GM21528 (cell line): ENCODE results near the gene NRG4.
"Not testable (repeated sequence)": the region's sequence is repeated elsewhere in the genome, so short reads cannot be mapped to it uniquely, and the experiment has no call there.

Experiments used
- ATAC-seq: cut with Tn5 transposase; IDR thresholded peaks from one replicate; pipeline ENCODE4 v1.9.1; 2021; ENCODE audit warnings: mild to moderate bottlenecking, moderate library complexity; ENCODE audit not compliant: unreplicated experiment, low FRiP score

Gene NRG4, protein sequence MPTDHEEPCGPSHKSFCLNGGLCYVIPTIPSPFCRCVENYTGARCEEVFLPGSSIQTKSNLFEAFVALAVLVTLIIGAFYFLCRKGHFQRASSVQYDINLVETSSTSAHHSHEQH

DNA sequence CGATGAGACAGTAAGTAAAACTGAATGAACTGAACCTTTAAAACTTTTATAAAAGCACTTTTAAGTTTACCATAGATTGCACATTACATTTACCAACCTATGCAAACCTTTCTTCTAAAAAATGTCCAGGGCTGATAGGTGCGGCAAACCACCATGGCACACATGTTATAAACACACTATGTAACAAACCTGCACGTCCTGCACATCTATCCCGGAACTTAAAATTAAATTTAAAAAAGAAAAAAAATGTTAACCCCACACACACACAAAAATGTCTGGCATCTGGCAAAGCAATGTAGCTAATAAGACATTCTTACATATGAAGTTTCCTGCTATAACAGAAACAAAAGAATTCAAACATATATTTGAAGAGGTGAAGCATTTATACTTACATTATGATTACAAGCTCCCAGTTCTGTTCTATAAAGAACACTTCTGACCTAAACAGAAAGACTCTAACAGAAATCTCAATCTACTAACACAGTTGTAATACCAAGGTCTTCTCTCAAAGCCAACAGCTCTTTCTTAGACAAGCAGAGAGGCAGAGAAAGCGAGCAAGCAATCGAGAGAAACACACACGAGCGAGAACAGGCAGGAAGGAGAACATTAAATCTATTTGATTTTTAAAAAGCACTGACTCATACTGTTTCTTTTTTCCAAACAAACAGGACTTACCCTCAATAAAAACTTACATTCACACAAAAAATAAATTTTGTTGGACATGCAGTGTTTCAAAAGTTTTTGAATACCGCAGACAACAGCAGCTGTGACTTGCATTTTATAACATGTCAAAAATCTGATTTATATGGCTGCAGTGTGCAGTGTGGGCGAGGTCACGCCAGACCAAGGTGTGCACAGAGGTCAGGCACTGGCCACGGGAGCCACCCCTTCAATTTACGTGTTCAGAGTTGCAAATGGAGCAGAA is at the start of gene NRG4:
Gene NRG4, minus strand, starts transcription at position 798 of the 925 bp plus-strand sequence. CDS start 1,194 bp downstream, outside the sequence.
- no peak for ATAC-seq

DNA sequence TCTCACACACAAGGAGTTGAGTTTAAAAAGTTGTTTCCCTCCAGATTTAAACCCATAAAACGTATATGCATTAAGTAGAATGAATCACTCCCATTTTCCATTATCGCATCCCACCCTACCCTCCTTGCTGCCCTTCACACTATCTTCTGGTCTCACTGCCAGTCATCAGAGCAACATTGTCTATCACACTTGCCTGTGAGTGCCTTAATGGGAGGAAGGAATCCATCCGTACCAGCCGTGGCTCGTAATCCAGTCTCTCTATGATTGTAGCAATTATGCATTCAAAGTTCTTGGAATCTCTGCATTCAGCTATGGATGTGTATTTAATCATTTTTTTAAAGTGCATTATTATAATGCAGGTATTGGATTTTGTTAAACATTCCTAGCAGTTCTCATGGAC is 49.5 kb upstream of the NRG4 start:
- no peak for ATAC-seq

DNA sequence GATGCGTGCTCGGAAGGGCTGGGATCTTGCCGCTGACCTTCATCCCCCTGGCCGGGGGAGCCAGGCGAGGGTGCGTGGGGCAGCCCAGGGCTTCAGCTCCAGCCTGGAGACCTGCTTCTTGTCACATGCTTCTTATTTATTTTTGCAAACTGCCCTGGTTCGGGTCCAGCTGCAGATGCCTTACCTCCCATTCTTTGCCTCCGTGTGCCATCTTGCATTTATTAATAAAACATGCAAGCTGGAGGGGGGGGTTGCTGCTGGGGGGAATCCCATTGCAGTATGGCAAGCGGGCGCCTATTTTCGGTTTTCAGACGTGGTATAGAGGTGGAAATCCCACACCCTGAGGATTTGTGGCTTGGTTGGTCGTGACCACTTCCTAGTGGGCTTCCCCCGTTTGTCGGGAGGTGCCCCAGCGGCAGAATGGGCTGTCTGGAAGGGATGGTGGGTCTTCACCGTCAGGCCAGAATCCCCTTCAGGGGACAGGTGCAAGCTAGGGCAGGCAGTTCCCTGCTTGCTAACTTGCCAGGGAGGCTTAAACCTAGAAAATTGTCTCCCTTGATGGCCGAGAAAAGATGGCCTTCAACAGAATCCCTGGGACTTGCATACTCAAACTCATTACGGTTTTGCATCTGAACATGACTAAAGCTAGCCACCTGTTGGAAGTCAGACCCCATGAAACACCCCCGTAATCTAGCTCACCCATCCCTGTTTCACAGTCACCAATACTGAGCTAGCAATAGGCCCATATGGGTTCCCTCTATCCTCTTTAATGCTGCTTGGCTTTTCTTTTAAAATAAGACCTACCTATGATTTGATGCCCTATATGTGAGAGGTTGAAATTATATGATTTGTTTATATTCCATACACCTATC is 48.1 kb upstream of the NRG4 start:
- no peak for ATAC-seq

DNA sequence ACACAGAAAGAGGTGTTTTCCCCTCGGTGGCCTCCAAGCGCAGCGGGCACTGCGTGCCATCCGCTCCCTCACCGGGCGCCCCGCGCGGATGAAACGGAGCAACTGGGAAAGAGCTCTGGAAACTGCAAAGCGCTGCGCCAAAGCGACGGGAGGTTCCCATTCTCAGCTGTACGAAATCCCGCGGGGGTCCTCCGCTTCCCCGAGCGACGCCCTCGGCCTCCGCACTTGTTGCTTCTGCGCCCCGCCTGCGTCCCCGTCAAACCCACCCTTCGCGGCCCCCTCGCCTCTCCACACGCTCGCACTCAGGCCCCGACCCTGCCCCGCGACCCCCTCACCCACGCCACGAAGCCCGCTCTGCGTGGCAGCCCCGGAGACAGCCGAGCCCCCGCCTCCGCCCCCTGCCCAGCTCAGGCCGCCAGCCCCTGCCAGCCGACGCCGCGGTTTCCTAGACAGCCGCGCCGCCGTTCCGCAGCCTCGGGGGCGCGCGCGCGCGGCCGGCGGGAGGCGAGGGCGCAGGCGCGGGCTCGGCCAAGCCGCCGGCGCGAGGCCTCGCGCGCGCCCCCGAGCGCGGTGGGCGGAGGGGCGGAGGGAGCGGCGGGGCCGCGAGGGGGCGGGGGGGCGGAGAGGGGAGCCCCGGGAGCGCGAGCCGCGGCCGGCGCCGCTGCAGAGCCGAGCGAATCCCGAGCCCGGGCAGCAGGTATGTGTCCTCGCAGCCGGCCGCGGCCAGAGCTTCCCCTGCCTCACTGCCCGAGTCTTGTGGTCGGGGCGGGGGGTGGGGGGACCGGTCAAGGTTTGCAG is 47.3 kb upstream of the NRG4 start, which contains the start of gene TMEM266:
Gene TMEM266, plus strand, starts transcription at position 666 of the 798 bp plus-strand sequence. CDS start 74,279 bp downstream, outside the sequence.
- no peak for ATAC-seq

DNA sequence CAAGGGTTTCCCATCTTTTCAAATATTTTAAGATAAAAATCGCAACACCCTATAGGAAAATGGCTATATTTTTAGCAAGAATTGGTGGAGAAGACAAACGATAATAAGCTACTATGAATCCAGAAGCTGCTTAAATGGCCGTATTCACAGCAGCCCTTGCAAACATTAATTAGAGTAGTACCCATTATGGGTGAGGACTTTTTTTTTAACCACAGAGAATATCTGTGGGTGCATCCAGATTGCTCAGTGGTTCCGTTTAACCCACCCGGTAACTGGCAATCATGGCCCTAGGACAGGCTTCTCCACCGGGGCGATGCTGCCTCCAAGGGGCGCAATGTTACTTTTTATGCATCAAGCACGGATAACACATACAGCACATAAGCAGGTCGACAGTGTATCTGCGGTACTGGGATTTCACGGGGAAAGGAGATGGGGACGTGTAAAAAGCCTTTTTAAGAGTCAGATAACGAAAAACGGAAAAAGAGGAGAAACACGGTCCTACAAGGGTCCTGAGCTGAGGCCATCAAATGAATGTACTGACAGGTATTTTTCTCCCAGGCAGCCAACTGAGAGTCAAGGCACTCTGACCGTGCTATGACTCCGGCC is 46.6 kb upstream of the NRG4 start:
- ATAC-seq: no peak

DNA sequence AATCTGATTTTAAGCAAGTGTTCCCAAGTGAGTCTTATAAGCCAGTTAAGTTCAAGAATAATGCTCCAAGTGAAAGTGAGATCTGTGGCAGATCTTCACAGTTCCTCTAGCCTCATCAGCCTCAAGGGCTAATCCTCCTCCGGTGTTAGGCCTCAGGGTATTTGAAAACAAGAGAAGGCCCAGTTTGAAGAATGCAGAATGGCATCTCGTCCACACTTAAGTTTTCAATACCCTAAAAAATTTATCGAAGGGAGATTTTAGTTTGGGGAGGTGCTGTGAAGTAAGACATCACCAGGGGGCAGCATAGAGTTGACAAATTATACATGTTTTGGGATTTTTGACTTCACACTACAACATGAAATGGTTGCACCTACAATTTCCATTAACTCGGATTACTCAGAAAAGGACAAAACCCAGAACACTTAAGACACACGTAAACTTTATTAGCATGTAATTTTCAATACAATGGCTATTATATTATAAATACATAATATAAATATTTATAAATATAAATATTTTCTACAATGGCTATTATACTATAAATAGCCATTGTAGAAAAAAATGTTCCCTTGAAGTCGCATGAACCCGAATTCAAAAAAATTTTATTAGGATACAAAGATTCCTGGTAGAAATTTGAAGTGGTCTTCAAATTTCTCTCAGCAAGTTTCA is 45.2 kb upstream of the NRG4 start:
- peak; percentile 35 for ATAC-seq

DNA sequence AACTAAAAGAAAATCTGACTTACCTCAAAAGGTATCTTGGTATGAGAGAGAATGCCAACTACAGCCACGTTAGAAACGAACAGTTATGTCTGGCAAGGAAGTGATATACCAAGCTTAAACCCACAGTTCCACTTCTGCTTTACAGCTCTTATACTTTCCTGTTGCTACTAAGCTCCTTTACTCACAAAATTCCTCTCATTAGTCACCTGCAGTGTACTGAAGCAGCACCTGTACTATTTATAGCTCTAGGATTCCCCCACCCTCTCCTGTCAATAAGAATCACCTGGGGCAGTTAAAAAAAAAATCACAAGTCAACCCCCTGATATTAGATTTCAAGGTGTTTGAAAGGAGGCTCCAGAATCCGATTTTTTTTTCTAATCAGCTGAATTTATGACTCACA is 44.7 kb upstream of the NRG4 start:
- ATAC-seq: peak; percentile 55

DNA sequence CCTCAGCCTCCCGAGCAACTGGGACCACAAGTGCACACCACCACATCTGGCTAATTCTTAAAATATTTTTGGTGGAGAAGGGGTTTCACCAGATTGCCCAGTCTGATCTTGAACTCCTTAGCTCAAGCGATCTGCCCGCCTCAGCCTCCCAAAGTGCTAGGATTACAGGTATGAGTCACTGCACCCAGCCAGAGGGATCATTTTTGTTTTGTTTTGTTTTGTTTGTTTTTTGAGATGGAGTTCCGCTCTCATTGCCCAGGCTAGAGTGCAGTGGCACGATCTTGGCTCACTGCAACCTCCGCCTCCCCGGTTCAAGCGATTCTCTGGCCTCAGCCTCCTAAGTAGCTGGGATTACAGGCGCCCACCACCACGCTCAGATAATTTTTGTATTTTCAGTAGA is 42.0 kb upstream of the NRG4 start:
- not testable (repeated sequence) for ATAC-seq

DNA sequence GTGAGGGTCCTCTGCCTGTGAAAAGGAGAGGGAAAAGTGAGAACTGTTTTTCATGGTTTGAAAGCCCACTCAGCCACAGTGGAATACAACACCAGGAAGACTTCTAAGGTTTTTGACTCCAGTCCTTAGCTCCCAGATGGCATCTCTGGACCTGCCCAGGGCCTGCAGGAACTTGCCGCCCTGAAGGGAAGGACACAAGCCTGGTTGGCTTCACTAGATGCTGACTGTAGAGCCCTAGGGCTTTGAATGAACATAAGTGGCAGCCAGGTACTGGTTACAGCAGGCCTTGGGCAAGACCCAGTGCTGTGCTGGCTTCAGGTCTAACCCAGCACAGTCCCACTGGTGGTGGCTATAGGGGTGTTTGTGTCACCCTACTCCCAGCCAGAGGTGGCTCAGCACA is 26.3 kb upstream of the NRG4 start:
- no peak for ATAC-seq

DNA sequence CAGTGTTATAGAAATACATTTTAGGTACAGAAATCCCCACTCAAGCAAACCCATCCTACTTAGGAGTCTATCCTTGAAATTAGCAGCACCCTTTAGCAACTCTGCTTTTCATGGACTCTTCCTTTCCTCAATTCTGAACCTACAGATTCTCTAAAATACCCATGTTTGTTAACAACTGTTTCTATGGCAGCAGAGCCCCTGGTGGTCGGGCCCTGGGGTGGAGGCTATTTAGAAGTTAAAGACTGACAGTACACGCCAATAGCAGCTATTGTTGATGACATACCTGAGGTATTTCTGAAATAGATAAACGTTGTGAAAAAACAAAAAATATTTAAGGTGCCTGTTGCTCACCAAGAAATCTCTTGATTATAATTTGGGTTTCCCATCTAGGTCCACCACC is 23.4 kb upstream of the NRG4 start:
- no peak for ATAC-seq

DNA sequence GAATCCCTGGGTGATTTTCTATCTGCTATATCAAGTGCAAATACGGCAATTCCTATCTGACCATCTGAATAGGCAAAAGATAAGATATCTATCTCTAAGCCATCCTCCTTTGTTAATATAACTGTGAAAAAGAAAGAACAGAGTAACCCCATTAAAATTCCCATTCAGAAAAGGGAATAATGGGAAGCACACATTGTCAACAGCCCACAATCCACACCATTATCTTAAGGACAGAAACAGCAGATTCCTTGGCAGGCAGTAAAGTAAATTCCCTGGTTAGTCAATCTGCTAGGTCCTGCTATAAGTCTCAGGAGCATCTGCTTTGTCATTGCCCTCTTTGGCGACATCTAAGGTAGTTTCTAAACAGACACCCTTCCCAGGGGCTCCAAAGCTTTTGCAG is 21.9 kb upstream of the NRG4 start:
- ATAC-seq: no peak

DNA sequence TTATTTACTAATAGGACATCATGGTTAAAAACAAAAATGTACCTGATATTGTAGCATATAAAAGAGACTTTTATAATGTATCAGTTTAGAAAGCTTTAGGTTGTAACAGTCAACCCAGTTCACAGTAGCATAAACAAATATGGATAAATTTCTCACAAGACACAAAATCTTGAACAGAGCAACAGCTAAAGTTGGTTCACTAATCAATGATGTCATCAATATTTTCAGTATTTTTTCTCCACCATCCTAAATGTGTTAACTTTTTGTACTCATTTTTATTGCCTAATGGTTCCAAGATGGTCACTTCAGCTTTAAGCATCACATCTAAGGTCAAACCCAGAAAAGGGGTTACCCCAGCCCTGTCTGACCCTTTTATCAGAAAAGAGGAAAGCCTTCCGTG is 21.2 kb upstream of the NRG4 start:
- no peak for ATAC-seq

DNA sequence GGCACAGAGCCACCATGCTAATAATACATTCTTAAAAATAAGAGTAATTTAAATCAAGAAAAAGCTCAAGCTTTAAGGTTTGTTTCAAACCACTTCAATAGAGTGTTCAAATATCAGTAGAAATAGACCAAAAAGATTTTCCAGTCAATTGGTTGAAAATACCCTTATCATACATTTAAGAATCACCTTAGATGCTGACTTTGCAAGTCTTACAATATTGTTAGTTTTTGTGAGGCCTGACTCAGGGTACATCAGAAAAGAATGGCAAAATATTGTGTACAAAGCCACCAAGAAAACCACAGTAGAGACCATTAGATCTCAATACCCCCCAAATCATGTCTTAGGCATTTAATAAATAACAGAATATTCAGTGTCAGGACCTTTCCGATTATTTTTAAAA is 19.8 kb upstream of the NRG4 start:
- no peak for ATAC-seq

DNA sequence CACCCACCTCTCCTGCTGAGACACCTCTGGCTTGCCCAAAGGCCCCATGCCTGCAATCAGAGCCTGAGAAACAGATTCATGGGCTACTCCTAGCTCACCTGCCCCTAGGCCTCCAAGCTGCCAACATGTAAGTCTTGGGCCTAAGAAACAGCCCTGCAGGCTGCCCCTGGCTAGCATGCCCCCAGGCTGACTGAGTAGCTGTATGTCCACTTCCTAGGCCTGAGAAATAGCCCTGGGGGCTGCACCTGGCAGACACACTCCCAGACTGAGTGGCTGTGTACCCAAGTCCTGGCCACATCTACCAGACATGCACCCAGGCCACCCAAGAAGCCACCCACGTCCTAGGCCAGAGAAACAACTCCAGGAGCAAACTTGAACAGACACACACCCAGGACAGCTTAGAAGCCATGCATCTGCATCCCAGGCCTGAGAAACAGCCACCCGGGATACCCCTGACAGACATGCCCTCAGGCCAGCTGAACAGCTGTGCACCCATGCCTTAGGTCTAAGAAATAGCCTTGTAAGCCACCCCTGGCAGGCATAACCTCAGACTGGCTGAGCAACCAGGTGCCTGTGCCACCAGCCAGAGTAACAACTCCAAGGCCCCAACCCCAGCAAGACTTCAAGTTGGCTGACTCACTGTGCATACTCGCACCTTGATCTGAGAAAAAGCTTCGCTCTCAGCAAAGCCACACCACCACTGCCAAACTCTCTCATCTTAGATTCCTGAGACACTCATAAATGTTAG is 12.0 kb upstream of the NRG4 start:
- no peak for ATAC-seq

DNA sequence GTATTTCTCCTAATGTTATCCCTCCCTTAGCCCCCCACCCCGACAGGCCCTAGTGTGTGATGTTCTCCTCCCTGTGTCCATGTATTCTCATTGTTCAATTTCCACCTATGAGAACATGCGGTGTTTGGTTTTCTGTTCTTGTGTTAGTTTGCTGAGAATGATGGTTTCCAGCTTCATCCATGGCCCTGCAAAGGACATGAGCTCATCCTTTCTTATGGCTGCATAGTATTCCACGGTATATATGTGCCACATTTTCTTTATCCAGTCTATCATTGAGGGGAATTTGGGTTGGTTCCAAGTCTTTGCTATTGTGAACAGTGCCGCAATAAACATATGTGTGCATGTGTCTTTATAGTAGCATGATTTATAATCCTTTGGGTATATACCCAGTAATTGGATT is 1.2 kb upstream of the NRG4 start:
- not testable (repeated sequence) for ATAC-seq

DNA sequence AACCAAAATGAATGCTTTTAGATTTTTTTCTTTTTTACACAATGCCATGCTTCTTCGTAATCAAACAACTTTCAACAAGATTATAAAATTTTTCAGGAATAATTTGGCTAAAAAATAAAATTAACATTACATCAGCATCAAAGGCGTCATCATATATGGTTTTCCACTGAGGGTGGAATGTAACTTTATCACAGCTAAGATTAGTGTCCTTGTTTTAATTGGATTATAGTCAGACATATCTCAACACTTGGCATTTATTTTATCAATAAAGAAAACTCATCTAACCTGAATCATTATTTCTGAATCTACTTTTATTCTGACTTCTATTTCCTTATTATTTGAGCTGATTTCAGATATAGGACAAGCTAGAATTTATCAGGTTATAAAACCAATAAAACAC is 1.6 kb downstream of the NRG4 start:
- no peak for ATAC-seq

DNA sequence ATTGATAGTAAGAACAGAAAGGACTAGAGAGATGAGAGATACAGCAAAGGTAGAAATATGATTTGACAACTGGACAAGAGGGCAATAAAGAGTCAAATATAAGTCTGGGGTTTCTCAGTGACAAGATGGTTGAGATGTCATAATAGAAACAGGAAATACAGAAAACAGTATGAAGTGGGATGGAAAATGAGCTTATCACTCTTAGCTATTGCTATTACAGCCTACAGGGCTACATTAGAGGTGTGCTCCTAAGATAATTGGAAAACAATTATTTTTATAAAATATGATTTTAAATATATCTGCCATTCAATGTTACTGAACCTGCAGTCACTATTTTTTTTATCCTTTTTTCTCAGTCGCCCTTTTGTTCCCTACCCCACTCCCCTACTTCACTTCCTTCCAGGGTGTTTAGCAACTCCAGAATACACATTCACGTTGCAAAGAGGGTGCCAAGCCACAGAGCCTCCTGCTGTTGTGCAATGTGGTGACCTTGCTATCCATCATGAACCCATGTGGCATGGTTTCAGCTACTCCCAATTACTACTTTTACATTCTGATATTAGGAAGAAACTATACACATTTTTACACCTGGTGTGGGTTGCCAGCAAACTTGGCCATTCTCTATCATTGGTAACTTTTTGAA is 6.0 kb downstream of the NRG4 start:
- no peak for ATAC-seq

DNA sequence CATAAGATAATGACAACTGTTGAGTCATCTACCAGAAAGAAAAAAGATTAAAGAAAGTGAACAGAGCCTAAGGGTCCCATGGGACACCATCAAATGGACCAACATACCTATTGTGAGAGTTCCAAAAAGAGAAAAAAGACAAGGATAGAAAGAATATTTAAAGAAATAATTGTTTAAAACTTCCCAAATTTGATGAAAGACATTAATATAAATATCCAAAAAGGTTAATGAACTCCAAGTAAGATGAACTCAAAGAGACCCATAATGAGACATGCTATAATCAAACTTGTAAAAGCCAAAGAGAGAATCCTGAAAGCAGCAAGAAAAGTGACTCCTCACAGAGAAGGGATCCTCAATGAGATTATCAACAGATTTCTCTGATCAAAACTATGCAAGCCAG is 8.9 kb downstream of the NRG4 start:
- ATAC-seq: no peak
